Liver (tissue), 9 donors: Measurements from ENCODE around the gene MMEL1. TPM values are rescaled to one million over a fixed set of nuclear protein-coding genes. Genes with fewer than 3 reads are reported as not detected.

Experiments
- DNase-seq: peaks from one replicate; pipeline ENCODE4 v3.0.0-alpha.2; 2017; ENCODE audit warnings: low spot score
- H3K27ac ChIP-seq, 2 donors: one replicate each; pipeline ENCODE4 v1.7.0; 2013; ENCODE audit warnings: inconsistent platforms in 2 of 2, low read length in 2 of 2, control low read depth in 1 of 2, low read depth in 1 of 2, mild to moderate bottlenecking in 1 of 2
- H3K27me3 ChIP-seq, 4 donors: one replicate each; pipeline versions ENCODE4 v1.6.1 to v1.7.0; 2013; ENCODE audit warnings: low read length in 3 of 4, inconsistent platforms in 1 of 4, mild to moderate bottlenecking in 1 of 4, moderate library complexity in 1 of 4; ENCODE audit not compliant: control insufficient read depth in 4 of 4, insufficient read depth in 4 of 4
- H3K36me3 ChIP-seq, 4 donors: one replicate each; pipeline versions ENCODE4 v1.6.1 to v1.7.0; 2013; ENCODE audit warnings: low read length in 3 of 4, mild to moderate bottlenecking in 3 of 4, low read depth in 1 of 4, moderate library complexity in 1 of 4; ENCODE audit not compliant: control insufficient read depth in 4 of 4, insufficient read depth in 3 of 4
- H3K4me1 ChIP-seq, 4 donors: one replicate each; pipeline versions ENCODE4 v1.6.1 to v1.7.0; 2013; ENCODE audit warnings: low read length in 3 of 4, mild to moderate bottlenecking in 3 of 4, moderate library complexity in 1 of 4; ENCODE audit not compliant: control insufficient read depth in 4 of 4, insufficient read depth in 4 of 4
- H3K4me3 ChIP-seq, 3 donors: one replicate each; pipeline versions ENCODE4 v1.6.1 to v1.7.0; 2013; ENCODE audit warnings: low read length in 3 of 3, control low read depth in 1 of 3, low read depth in 1 of 3, mild to moderate bottlenecking in 1 of 3
- H3K9ac ChIP-seq, 2 donors: one replicate each; pipeline ENCODE4 v1.7.0; 2013; ENCODE audit warnings: low read length in 2 of 2, mild to moderate bottlenecking in 2 of 2, moderate library complexity in 2 of 2, control low read depth in 1 of 2, low read depth in 1 of 2
- H3K9me3 ChIP-seq, 4 donors: one replicate each; pipeline versions ENCODE4 v1.6.1 to v1.7.0; 2013; ENCODE audit warnings: low read length in 3 of 4; ENCODE audit not compliant: control insufficient read depth in 4 of 4
- EGR1 ChIP-seq, 2 donors: IDR thresholded peaks; 2 replicates each; pipeline ENCODE4 v1.6.1; 2016 to 2018; ENCODE audit warnings: antibody characterized with exemption in 2 of 2, low read depth in 2 of 2
- FOXA1 ChIP-seq: IDR thresholded peaks from 2 replicates; pipeline ENCODE4 v1.6.1; 2016; ENCODE audit warnings: antibody characterized with exemption
- FOXA2 ChIP-seq: IDR thresholded peaks from 2 replicates; pipeline ENCODE4 v1.6.1; 2016; ENCODE audit warnings: antibody characterized with exemption
- GABPA ChIP-seq, 2 donors: IDR thresholded peaks in 1 of 2; conservative IDR thresholded peaks in 1 of 2; 2 replicates each; pipeline ENCODE4 v1.6.1; 2016; ENCODE audit warnings: antibody characterized with exemption in 2 of 2, mild to moderate bottlenecking in 1 of 2, moderate library complexity in 1 of 2
- HNF4A ChIP-seq, 2 donors: conservative IDR thresholded peaks; 2 replicates each; pipeline ENCODE4 v1.6.1; 2016; ENCODE audit warnings: antibody characterized with exemption in 2 of 2, mild to moderate bottlenecking in 2 of 2
- HNF4G ChIP-seq: IDR thresholded peaks from 2 replicates; pipeline ENCODE4 v1.6.1; 2016; ENCODE audit warnings: antibody characterized with exemption
- JUND ChIP-seq, 2 donors: IDR thresholded peaks; 2 replicates each; pipeline ENCODE4 v1.6.1; 2016; ENCODE audit warnings: antibody characterized with exemption in 2 of 2
- NR2F2 ChIP-seq: IDR thresholded peaks from 2 replicates; pipeline ENCODE4 v1.6.1; 2016; ENCODE audit warnings: antibody characterized with exemption
- RAD21 ChIP-seq, 2 donors: IDR thresholded peaks; 2 replicates each; pipeline ENCODE4 v1.6.1; 2016; ENCODE audit warnings: antibody characterized with exemption in 2 of 2, mild to moderate bottlenecking in 2 of 2
- RXRA ChIP-seq, 2 donors: IDR thresholded peaks; 2 replicates each; pipeline ENCODE4 v1.6.1; 2017 to 2018; ENCODE audit warnings: antibody characterized with exemption in 2 of 2, mild to moderate bottlenecking in 1 of 2
- SP1 ChIP-seq: IDR thresholded peaks from 2 replicates; pipeline ENCODE4 v1.6.1; 2018; ENCODE audit warnings: antibody characterized with exemption, mild to moderate bottlenecking
- TAF1 ChIP-seq: conservative IDR thresholded peaks from 2 replicates; pipeline ENCODE4 v1.6.1; 2016; ENCODE audit warnings: antibody characterized with exemption, mild to moderate bottlenecking
- YY1 ChIP-seq: IDR thresholded peaks from 2 replicates; pipeline ENCODE4 v1.6.1; 2016; ENCODE audit warnings: antibody characterized with exemption, mild to moderate bottlenecking
- WGBS: extraction: QIAGEN DNeasy Blood & Tissue Kit; methylation state at CpG from one replicate; pipeline ENCODE4 v1.1.7; 2013; 5-methylcytosine and 5-hydroxymethylcytosine counted together
- polyA plus RNA-seq, 2 donors: library from polyadenylated mRNA; stranded (reverse) in 1 of 2; unstranded in 1 of 2; fragments of 200-250 nt in 1 of 2; fragments of >200 nt in 1 of 2; fragmentation: Nextera tagmentation in 1 of 2; extraction: Ambion mirVana in 1 of 2; gene quantifications; one replicate each; pipeline versions ENCODE4 v1.2.1 to v1.2.3, GENCODE V29; 2013 to 2015
- total RNA-seq, 2 donors: library from RNA; depleted of rRNA; stranded (reverse); fragments of >200 nt; gene quantifications; one replicate each; pipeline ENCODE4 v1.2.3, GENCODE V29; 2014
- TF ChIP-seq, protein P1 (sequence below): IDR thresholded peaks from 2 replicates; pipeline ENCODE4 v1.6.1; 2016; ENCODE audit warnings: antibody characterized with exemption
- TF ChIP-seq, protein P2 (sequence below): fragments of 150-350 bp; IDR thresholded peaks from 2 replicates; pipeline ENCODE4 v1.5.1; 2017; ENCODE audit warnings: improper control_type of control experiment, low read depth, low read length; ENCODE audit not compliant: missing input control
- TF ChIP-seq, protein P3 (sequence below): IDR thresholded peaks from 2 replicates; pipeline ENCODE4 v1.6.1; 2016; ENCODE audit warnings: antibody characterized with exemption
- TF ChIP-seq, protein P4 (sequence below): IDR thresholded peaks from 2 replicates; pipeline ENCODE4 v1.6.1; 2016; ENCODE audit warnings: antibody characterized with exemption
- TF ChIP-seq, protein P5 (sequence below): IDR thresholded peaks from 2 replicates; pipeline ENCODE4 v1.6.1; 2016; ENCODE audit warnings: antibody characterized with exemption, mild to moderate bottlenecking
- donor health status: healthy.
- donor health status: healthy.
- donor health status: healthy.
- donor health status: healthy.
- donor health status: healthy.

MMEL1 gene
- total and polyA plus RNA-seq, 4 donors, result under 0.01 to 0.42 TPM; not detected in 2

DNA sequence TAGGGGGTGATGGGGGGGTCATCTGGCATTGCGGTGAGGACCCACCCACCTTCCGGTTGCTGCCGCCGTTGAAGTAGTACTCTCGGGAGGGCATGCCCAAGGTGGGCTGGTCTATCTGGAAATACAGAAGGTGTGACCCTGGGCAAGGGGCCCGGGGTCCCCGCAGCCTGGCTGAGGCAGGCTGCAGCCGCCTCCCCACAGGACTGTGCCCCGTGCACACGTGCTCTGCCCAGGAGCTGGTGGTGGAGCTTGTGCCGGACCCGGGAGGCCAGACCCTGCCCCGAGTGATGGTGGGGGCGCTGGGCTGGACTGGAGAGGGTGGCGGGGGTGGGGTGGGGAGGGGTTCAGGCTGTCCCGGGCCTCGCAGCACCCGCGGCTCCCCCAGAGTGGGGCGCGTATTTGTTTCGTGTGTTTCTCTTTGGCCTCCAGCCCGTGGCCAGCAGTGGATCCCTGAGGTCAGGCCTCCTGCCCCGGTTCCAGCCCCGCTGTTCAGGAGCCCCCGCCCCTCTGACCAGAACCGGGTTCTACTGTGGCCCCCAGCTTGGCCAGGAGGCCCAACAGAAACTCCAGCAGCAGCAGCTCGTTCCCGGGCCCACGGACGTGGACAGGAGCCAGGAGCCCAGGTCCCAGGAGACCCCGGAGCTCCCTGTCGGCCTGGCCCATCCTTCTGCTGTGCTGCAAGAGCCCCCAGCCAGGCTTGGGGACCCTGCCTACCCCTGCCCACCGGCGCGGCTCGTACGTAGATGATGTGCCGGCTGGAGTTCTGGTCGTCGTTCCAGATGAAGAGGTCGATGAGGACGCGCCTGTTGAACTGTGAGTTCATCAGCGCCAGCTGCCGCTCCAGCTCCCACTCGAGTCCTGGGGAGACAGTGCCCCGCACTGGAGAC, 27.1 kb downstream of the MMEL1 start:
- no peaks in the 10 kb centered on the region for H3K36me3 ChIP-seq
- H3K27ac ChIP-seq, result no peak overlapping the region
- H3K4me3 ChIP-seq, result no peak overlapping the region
- no peak overlapping the region for H3K9ac ChIP-seq
- H3K27me3 ChIP-seq, result no peaks in the 10 kb centered on the region
- H3K9me3 ChIP-seq, result no peaks in the 10 kb centered on the region
- 90% methylated on average over 48 of the region's 48 CpGs for WGBS
- DNase-seq, result no peak
- TF ChIP-seq RAD21 (IDR thresholded peaks at IDR 0.05) (no peak), YY1 (no peak), JUND (IDR thresholded peaks at IDR 0.05) (no peak), RXRA (IDR thresholded peaks at IDR 0.05) (no peak), FOXA2 (no peak), TAF1 (no peak), HNF4G (no peak), NR2F2 (no peak), GABPA (IDR thresholded peaks at IDR 0.05 in 1 of 2, conservative IDR thresholded peaks at IDR 0.05 in 1 of 2) (no peak), HNF4A (conservative IDR thresholded peaks at IDR 0.05) (no peak), SP1 (no peak), FOXA1 (no peak), EGR1 (IDR thresholded peaks at IDR 0.05; ENCODE audit: low read depth in 2 of 2) (no peak)
- TF ChIP-seq, protein P1, sequence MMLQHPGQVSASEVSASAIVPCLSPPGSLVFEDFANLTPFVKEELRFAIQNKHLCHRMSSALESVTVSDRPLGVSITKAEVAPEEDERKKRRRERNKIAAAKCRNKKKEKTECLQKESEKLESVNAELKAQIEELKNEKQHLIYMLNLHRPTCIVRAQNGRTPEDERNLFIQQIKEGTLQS, result no peak
- TF ChIP-seq, protein P2, sequence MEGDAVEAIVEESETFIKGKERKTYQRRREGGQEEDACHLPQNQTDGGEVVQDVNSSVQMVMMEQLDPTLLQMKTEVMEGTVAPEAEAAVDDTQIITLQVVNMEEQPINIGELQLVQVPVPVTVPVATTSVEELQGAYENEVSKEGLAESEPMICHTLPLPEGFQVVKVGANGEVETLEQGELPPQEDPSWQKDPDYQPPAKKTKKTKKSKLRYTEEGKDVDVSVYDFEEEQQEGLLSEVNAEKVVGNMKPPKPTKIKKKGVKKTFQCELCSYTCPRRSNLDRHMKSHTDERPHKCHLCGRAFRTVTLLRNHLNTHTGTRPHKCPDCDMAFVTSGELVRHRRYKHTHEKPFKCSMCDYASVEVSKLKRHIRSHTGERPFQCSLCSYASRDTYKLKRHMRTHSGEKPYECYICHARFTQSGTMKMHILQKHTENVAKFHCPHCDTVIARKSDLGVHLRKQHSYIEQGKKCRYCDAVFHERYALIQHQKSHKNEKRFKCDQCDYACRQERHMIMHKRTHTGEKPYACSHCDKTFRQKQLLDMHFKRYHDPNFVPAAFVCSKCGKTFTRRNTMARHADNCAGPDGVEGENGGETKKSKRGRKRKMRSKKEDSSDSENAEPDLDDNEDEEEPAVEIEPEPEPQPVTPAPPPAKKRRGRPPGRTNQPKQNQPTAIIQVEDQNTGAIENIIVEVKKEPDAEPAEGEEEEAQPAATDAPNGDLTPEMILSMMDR, result no peak
- TF ChIP-seq, protein P3, sequence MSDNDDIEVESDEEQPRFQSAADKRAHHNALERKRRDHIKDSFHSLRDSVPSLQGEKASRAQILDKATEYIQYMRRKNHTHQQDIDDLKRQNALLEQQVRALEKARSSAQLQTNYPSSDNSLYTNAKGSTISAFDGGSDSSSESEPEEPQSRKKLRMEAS, result no peak
- TF ChIP-seq, protein P4, sequence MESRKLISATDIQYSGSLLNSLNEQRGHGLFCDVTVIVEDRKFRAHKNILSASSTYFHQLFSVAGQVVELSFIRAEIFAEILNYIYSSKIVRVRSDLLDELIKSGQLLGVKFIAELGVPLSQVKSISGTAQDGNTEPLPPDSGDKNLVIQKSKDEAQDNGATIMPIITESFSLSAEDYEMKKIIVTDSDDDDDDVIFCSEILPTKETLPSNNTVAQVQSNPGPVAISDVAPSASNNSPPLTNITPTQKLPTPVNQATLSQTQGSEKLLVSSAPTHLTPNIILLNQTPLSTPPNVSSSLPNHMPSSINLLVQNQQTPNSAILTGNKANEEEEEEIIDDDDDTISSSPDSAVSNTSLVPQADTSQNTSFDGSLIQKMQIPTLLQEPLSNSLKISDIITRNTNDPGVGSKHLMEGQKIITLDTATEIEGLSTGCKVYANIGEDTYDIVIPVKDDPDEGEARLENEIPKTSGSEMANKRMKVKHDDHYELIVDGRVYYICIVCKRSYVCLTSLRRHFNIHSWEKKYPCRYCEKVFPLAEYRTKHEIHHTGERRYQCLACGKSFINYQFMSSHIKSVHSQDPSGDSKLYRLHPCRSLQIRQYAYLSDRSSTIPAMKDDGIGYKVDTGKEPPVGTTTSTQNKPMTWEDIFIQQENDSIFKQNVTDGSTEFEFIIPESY, result no peak
- TF ChIP-seq, protein P5, sequence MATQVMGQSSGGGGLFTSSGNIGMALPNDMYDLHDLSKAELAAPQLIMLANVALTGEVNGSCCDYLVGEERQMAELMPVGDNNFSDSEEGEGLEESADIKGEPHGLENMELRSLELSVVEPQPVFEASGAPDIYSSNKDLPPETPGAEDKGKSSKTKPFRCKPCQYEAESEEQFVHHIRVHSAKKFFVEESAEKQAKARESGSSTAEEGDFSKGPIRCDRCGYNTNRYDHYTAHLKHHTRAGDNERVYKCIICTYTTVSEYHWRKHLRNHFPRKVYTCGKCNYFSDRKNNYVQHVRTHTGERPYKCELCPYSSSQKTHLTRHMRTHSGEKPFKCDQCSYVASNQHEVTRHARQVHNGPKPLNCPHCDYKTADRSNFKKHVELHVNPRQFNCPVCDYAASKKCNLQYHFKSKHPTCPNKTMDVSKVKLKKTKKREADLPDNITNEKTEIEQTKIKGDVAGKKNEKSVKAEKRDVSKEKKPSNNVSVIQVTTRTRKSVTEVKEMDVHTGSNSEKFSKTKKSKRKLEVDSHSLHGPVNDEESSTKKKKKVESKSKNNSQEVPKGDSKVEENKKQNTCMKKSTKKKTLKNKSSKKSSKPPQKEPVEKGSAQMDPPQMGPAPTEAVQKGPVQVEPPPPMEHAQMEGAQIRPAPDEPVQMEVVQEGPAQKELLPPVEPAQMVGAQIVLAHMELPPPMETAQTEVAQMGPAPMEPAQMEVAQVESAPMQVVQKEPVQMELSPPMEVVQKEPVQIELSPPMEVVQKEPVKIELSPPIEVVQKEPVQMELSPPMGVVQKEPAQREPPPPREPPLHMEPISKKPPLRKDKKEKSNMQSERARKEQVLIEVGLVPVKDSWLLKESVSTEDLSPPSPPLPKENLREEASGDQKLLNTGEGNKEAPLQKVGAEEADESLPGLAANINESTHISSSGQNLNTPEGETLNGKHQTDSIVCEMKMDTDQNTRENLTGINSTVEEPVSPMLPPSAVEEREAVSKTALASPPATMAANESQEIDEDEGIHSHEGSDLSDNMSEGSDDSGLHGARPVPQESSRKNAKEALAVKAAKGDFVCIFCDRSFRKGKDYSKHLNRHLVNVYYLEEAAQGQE, result no peak
- H3K4me1 ChIP-seq, result no peaks in the 10 kb centered on the region
